AG04449 (cell line): ENCODE measurements around the gene TPCN1.

ENCODE experiments used
- CTCF ChIA-PET: fragments of 350-600 bp; formaldehyde crosslinking; extraction: SDS; loops from one replicate; lab custom pipeline; 2021; ENCODE audit warnings: antibody characterized with exemption; lab: Yijun Ruan, JAX
- POLR2A ChIA-PET: fragments of 400-600, 350-600 bp; formaldehyde crosslinking; extraction: SDS; loops from one replicate; lab custom pipeline; 2020; ENCODE audit warnings: antibody characterized with exemption, inconsistent platforms; lab: Yijun Ruan, JAX
- DNase-seq: peaks from one replicate; pipeline ENCODE4 v3.0.0-alpha.2; 2010; ENCODE audit warnings: low read depth, low spot score
- H3K4me3 ChIP-seq: 2 replicates; pipeline ENCODE4 v1.5.1; 2011; ENCODE audit warnings: low read depth, mild to moderate bottlenecking, control low read depth, low read length
- CTCF ChIP-seq: IDR thresholded peaks from one replicate; pipeline ENCODE4 v1.5.1; 2011; ENCODE audit warnings: mild to moderate bottlenecking, moderate library complexity, low read length, control low read depth, inconsistent platforms; ENCODE audit not compliant: insufficient read depth; ENCODE audit errors: missing control alignments

The TPCN1 gene

GRCh38 chr12:113231235-113232088 lies 10.2 kb downstream of the TPCN1 start:
- no peak for TF ChIP-seq CTCF
- DNase-seq, result no peak
- ChIA-PET CTCF (no interaction called here), POLR2A (interaction anchor here (0.6 to 0.7 kb wide), 2 partner anchors 10 to 199 kb away, joined by 3 to 4 read pairs; partner anchors contain the start of gene TPCN1)
- no peak overlapping the region for H3K4me3 ChIP-seq

- no peak overlapping the region for H3K4me3 ChIP-seq
- DNase-seq, result no peak
- ChIA-PET CTCF (no interaction called here), POLR2A (interaction anchor here (0.6 to 0.7 kb wide), 2 partner anchors 11 to 199 kb away, joined by 3 to 4 read pairs; partner anchors contain the start of gene TPCN1)
- no peak for TF ChIP-seq CTCF
Observed at GRCh38 chr12:113232089-113232839, 11.0 kb downstream of the TPCN1 start.

GRCh38 chr12:113232840-113233585 lies 11.7 kb downstream of the TPCN1 start:
- ChIA-PET POLR2A (no interaction called here), CTCF (no interaction called here)
- TF ChIP-seq CTCF, result no peak
- DNase-seq, result no peak
- no peak overlapping the region; the same call in 1 of the 2 replicates for H3K4me3 ChIP-seq

GRCh38 chr12:113233967-113234366 lies 12.7 kb downstream of the TPCN1 start:
- ChIA-PET POLR2A (no interaction called here), CTCF (no interaction called here)
- DNase-seq, result no peak
- no peak for TF ChIP-seq CTCF
- no peak overlapping the region for H3K4me3 ChIP-seq

- no peak for TF ChIP-seq CTCF
- CTCF ChIA-PET, result no interaction called here
- POLR2A ChIA-PET, result no interaction called here
- DNase-seq, result no peak
- H3K4me3 ChIP-seq, result no peak overlapping the region
Observed at GRCh38 chr12:113234483-113234882, 13.2 kb downstream of the TPCN1 start.
